Mesothelial cell of epicardium (in vitro differentiated cells): ENCODE results near the gene DNAH7. TPM values are rescaled to one million over a fixed set of nuclear protein-coding genes. Genes with fewer than 3 reads are reported as not detected.
"Not testable (repeated sequence)": the region's sequence is repeated elsewhere in the genome, so short reads cannot be mapped to it uniquely, and the experiment has no call there.

Experiments
- DNase-seq, 2 experiments: peaks; one replicate each; pipeline ENCODE4 v3.0.0; 2021; ENCODE audit warnings: low spot score in 2 of 2; ENCODE audit not compliant: unreplicated experiment in 2 of 2
- H3K27ac Mint-ChIP-seq: 2 replicates; pipeline ENCODE4 v1.8.0; 2021; ENCODE audit warnings: mixed read lengths
- H3K27me3 Mint-ChIP-seq: 2 replicates; pipeline ENCODE4 v1.8.0; 2021; ENCODE audit warnings: low read depth, mixed read lengths
- H3K36me3 Mint-ChIP-seq: 2 replicates; pipeline ENCODE4 v1.8.0; 2021; ENCODE audit warnings: mixed read lengths
- H3K4me1 Mint-ChIP-seq: 2 replicates; pipeline ENCODE4 v1.8.0; 2021; ENCODE audit warnings: mixed read lengths
- H3K4me3 Mint-ChIP-seq: 2 replicates; pipeline ENCODE4 v1.8.0; 2021; ENCODE audit warnings: mild to moderate bottlenecking, moderate library complexity, mixed read lengths
- H3K9me3 Mint-ChIP-seq: 2 replicates; pipeline ENCODE4 v1.8.0; 2021; ENCODE audit warnings: mixed read lengths
- total RNA-seq: library from RNA; stranded (reverse); gene quantifications from 3 replicates; pipeline ENCODE4 v1.2.1, GENCODE V29; 2021
- TF ChIP-seq, protein P1 (sequence below): fragments of 200-600 bp; sonication (generic); IDR thresholded peaks from one replicate; pipeline ENCODE4 v1.5.0; 2021; ENCODE audit warnings: antibody characterized with exemption; ENCODE audit not compliant: unreplicated experiment

The DNAH7 gene
- total RNA-seq, 1 donor from 2014 or later = 0.63 TPM

GRCh38 chr2:195934484-195934883 is 134.2 kb downstream of the DNAH7 start:
- Mint-ChIP-seq H3K27ac (no peak overlapping the region), H3K4me3 (no peak overlapping the region), H3K27me3 (no peaks in the 10 kb centered on the region), H3K36me3 (no peaks in the 10 kb centered on the region), H3K9me3 (peaks cover 17% of the 10 kb centered on the region), H3K4me1 (no peaks in the 10 kb centered on the region)
- DNase-seq = no peak
- TF ChIP-seq, protein P1, sequence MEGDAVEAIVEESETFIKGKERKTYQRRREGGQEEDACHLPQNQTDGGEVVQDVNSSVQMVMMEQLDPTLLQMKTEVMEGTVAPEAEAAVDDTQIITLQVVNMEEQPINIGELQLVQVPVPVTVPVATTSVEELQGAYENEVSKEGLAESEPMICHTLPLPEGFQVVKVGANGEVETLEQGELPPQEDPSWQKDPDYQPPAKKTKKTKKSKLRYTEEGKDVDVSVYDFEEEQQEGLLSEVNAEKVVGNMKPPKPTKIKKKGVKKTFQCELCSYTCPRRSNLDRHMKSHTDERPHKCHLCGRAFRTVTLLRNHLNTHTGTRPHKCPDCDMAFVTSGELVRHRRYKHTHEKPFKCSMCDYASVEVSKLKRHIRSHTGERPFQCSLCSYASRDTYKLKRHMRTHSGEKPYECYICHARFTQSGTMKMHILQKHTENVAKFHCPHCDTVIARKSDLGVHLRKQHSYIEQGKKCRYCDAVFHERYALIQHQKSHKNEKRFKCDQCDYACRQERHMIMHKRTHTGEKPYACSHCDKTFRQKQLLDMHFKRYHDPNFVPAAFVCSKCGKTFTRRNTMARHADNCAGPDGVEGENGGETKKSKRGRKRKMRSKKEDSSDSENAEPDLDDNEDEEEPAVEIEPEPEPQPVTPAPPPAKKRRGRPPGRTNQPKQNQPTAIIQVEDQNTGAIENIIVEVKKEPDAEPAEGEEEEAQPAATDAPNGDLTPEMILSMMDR = no peak

DNA sequence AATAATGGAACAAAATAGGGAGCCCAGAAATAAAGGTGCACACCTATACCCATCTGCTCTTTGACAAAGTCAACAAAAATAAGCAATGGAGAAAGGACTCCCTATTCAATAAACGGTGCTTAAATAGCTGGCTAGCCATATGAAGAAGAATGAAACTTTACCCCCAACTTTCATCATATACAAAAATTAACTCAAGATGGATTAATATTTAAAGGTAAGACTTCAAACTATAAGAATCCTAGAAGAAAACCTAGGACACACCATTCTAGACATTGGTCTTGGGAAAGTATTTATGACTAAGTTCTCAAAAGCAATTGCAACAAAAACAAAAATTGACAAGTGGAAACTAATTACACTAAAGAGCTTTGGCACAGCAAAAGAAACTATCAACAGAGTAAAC is 139.1 kb downstream of the DNAH7 start:
- DNase-seq = no peak
- no peak overlapping the region for H3K27ac Mint-ChIP-seq
- no peaks in the 10 kb centered on the region for H3K27me3 Mint-ChIP-seq
- peaks cover 26% of the 10 kb centered on the region for H3K9me3 Mint-ChIP-seq
- TF ChIP-seq, protein P1 = no peak
- H3K36me3 Mint-ChIP-seq = no peaks in the 10 kb centered on the region
- no peaks in the 10 kb centered on the region for H3K4me1 Mint-ChIP-seq
- H3K4me3 Mint-ChIP-seq = no peak overlapping the region

GRCh38 chr2:195925120-195925519 is 143.5 kb downstream of the DNAH7 start:
- Mint-ChIP-seq H3K4me1 (no peaks in the 10 kb centered on the region), H3K36me3 (no peaks in the 10 kb centered on the region), H3K9me3 (peaks cover 17% of the 10 kb centered on the region), H3K4me3 (no peak overlapping the region), H3K27me3 (no peaks in the 10 kb centered on the region), H3K27ac (no peak overlapping the region)
- no peak for DNase-seq
- TF ChIP-seq, protein P1 = no peak

DNA sequence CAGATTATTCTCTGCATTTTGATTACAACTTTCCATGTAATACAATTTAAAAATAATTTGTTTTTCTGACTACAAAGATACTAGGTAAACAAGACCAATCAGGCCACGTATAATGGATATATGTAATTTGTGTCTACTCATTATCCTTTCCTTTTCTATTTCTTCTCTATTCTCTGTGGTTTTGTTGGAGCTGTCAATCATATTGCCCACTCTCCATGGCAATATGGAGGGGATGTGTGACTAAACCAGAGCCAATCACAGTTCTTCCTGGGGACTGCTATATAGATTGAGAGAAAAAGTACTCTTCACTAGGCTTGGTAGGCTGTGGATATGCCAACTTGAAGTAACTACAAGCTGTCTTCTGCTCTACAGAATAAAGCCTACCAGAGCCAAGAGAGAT is 144.7 kb downstream of the DNAH7 start:
- DNase-seq = no peak
- Mint-ChIP-seq H3K4me1 (no peaks in the 10 kb centered on the region), H3K27me3 (no peaks in the 10 kb centered on the region), H3K36me3 (no peaks in the 10 kb centered on the region), H3K27ac (no peak overlapping the region), H3K4me3 (no peak overlapping the region), H3K9me3 (peaks cover 13% of the 10 kb centered on the region)
- TF ChIP-seq, protein P1 = no peak

DNA sequence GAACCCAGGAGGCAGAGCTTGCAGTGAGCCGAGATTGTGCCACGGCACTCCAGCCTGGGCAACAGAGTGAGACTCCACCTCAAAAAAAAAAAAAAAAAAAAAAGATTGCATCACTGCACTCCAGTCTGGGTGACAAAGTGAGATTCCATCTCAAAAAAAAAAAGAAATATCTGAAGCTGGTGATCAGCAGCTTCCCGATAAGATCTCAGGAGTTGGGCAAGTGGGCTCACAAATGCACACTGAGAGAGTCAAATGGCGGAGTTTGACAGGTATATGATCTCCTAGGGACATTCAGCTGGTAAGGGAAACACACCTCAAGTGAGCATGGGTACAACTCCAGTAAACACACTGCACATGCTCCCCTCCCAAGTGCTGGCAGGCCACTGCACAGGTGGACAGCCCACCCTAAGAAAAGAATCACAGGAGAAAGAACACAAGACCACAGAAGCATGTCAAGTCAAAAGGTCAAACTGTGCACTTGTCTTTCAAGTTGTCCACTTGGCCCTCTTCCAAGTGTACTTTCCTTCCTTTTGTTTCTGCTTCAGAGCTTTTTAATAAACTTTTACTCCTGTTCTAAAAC is 151.5 kb downstream of the DNAH7 start:
- peaks cover 15% of the 10 kb centered on the region for H3K9me3 Mint-ChIP-seq
- not testable (repeated sequence) for H3K4me1 Mint-ChIP-seq, H3K4me3 Mint-ChIP-seq, DNase-seq, H3K36me3 Mint-ChIP-seq, H3K27me3 Mint-ChIP-seq, H3K27ac Mint-ChIP-seq

DNA sequence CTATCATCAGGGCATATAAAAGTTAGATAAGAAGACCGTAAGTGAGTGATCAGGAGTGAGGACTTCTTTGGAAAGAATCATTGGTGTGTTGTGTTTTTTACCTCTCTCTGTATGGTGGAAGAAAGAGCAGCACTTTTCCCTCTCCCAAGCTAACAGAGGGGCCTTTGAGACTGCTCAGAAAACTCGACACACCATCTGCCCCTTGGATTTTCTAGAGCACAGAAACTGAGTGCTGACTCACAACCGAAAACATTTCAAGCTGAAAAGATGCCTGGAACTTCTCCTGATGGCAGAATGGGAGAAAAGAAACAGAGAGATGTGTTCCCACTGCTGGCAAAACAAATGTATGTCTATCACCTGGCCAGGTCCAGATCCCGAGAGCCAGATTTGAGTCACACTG is 156.6 kb downstream of the DNAH7 start:
- H3K9me3 Mint-ChIP-seq = peaks cover 15% of the 10 kb centered on the region
- no peaks in the 10 kb centered on the region for H3K27me3 Mint-ChIP-seq
- H3K36me3 Mint-ChIP-seq = no peaks in the 10 kb centered on the region
- no peak for DNase-seq
- H3K4me3 Mint-ChIP-seq = no peak overlapping the region
- TF ChIP-seq, protein P1 = no peak
- peaks cover 5% of the 10 kb centered on the region for H3K4me1 Mint-ChIP-seq
- no peak overlapping the region for H3K27ac Mint-ChIP-seq
